OCI-LY1 (cell line): ENCODE data around the gene CD68.

Experiments used
- CTCF ChIP-seq: fragments of 200-600 bp; sonication (generic), shearing (Covaris generic); IDR thresholded peaks from 2 replicates; pipeline ENCODE4 v1.5.1; 2017; ENCODE audit warnings: mild to moderate bottlenecking, antibody characterized with exemption, low read length, moderate library complexity, mixed read lengths
- EZH2 ChIP-seq: fragments of 200-600 bp; sonication (generic), shearing (Covaris generic); IDR thresholded peaks from 2 replicates; pipeline ENCODE4 v1.8.0; 2017; ENCODE audit warnings: borderline replicate concordance, mixed run types, mild to moderate bottlenecking, antibody characterized with exemption, low read length, moderate library complexity, mixed read lengths

- TF ChIP-seq CTCF, result no peak
- TF ChIP-seq EZH2, result no peak
Observed at GRCh38 chr17:7553356-7553755, 26.1 kb upstream of the CD68 start.
